OCI-LY1 (cell line): ENCODE results near the gene ARPC2.

Experiments
- H2AFZ ChIP-seq: fragments of 200-600 bp; sonication (generic), shearing (Covaris generic); 2 replicates; pipeline ENCODE4 v1.6.0; 2014; ENCODE audit warnings: antibody characterized with exemption, mild to moderate bottlenecking, low read length
- H3F3A ChIP-seq: fragments of 200-600 bp; sonication (generic), shearing (Covaris generic); 2 replicates; pipeline ENCODE4 v1.6.0; 2014; ENCODE audit warnings: mild to moderate bottlenecking, antibody characterized with exemption, low read length, moderate library complexity; ENCODE audit not compliant: insufficient read depth
- H3K27ac ChIP-seq: fragments of 200-600 bp; sonication (generic); 2 replicates; pipeline ENCODE4 v1.5.1; 2014; ENCODE audit warnings: low read length, mixed run types, mild to moderate bottlenecking, low read depth; ENCODE audit not compliant: poor library complexity, severe bottlenecking
- H3K27me3 ChIP-seq: fragments of 200-600 bp; sonication (generic); 2 replicates; pipeline ENCODE4 v1.6.0; 2014; ENCODE audit warnings: antibody characterized with exemption, mild to moderate bottlenecking, low read length, moderate library complexity; ENCODE audit not compliant: insufficient read depth
- H3K36me3 ChIP-seq: fragments of 200-600 bp; sonication (generic); 2 replicates; pipeline ENCODE4 v1.6.1; 2014; ENCODE audit warnings: mild to moderate bottlenecking, antibody characterized with exemption, low read length, moderate library complexity, mixed read lengths; ENCODE audit not compliant: insufficient read depth
- H3K4me1 ChIP-seq: fragments of 200-600 bp; sonication (generic); 2 replicates; pipeline ENCODE4 v1.5.1; 2014; ENCODE audit warnings: mild to moderate bottlenecking, low read length, moderate library complexity; ENCODE audit not compliant: insufficient read depth, severe bottlenecking
- H3K4me2 ChIP-seq: fragments of 200-600 bp; sonication (generic), shearing (Covaris generic); 2 replicates; pipeline ENCODE4 v1.6.1; 2014; ENCODE audit warnings: low read length
- H3K4me3 ChIP-seq: fragments of 200-600 bp; sonication (generic); 2 replicates; pipeline ENCODE4 v1.5.1; 2014; ENCODE audit warnings: low read length, low read depth, mild to moderate bottlenecking, mixed read lengths; ENCODE audit not compliant: poor library complexity, severe bottlenecking
- H3K79me2 ChIP-seq: fragments of 200-600 bp; shearing (Covaris generic); 2 replicates; pipeline ENCODE4 v1.6.1; 2016; ENCODE audit warnings: mixed run types, low read length, mixed read lengths; ENCODE audit not compliant: insufficient read depth
- H3K9ac ChIP-seq: fragments of 200-600 bp; sonication (generic), shearing (Covaris generic); 2 replicates; pipeline ENCODE4 v1.6.1; 2014; ENCODE audit warnings: mild to moderate bottlenecking, low read length, mixed read lengths
- H3K9me2 ChIP-seq: fragments of 200-600 bp; sonication (generic), shearing (Covaris generic); 2 replicates; pipeline ENCODE4 v1.6.1; 2014; ENCODE audit warnings: low read depth, mild to moderate bottlenecking, low read length, mixed read lengths
- H3K9me3 ChIP-seq: fragments of 200-600 bp; shearing (Covaris generic); 2 replicates; pipeline ENCODE4 v1.6.1; 2014; ENCODE audit warnings: low read length, mixed read lengths
- H4K20me1 ChIP-seq: fragments of 200-600 bp; sonication (generic), shearing (Covaris generic); 2 replicates; pipeline ENCODE4 v1.6.0; 2016; ENCODE audit warnings: mild to moderate bottlenecking, low read length; ENCODE audit not compliant: insufficient read depth
- CTCF ChIP-seq: fragments of 200-600 bp; sonication (generic), shearing (Covaris generic); IDR thresholded peaks from 2 replicates; pipeline ENCODE4 v1.5.1; 2017; ENCODE audit warnings: mild to moderate bottlenecking, antibody characterized with exemption, low read length, moderate library complexity, mixed read lengths
- EZH2 ChIP-seq: fragments of 200-600 bp; sonication (generic), shearing (Covaris generic); IDR thresholded peaks from 2 replicates; pipeline ENCODE4 v1.8.0; 2017; ENCODE audit warnings: borderline replicate concordance, mixed run types, mild to moderate bottlenecking, antibody characterized with exemption, low read length, moderate library complexity, mixed read lengths

ARPC2 gene

GRCh38 chr2:218274586-218274985, 57.6 kb downstream of the ARPC2 start:
- H4K20me1 ChIP-seq = no peaks in the 10 kb centered on the region
- no peak for TF ChIP-seq EZH2
- no peak for TF ChIP-seq CTCF
- no peaks in the 10 kb centered on the region for H3F3A ChIP-seq
- no peak overlapping the region for H3K9ac ChIP-seq
- no peak overlapping the region for H2AFZ ChIP-seq
- H3K9me3 ChIP-seq = no peaks in the 10 kb centered on the region
- peaks cover 28% of the 10 kb centered on the region; the same call in 1 of the 2 replicates for H3K36me3 ChIP-seq
- no peaks in the 10 kb centered on the region for H3K9me2 ChIP-seq
- H3K27ac ChIP-seq = no peak overlapping the region
- 0 out of 2 replicates have a peak, but pooled peaks cover 2% of the 10 kb centered on the region for H3K79me2 ChIP-seq
- no peak overlapping the region for H3K4me2 ChIP-seq
- no peak overlapping the region for H3K4me3 ChIP-seq
- no peaks in the 10 kb centered on the region for H3K27me3 ChIP-seq
- peaks cover 23% of the 10 kb centered on the region for H3K4me1 ChIP-seq

- TF ChIP-seq EZH2 (no peak), CTCF (no peak)
- H3K36me3 ChIP-seq = peaks cover 28% of the 10 kb centered on the region; the same call in 1 of the 2 replicates
- no peaks in the 10 kb centered on the region for H3K9me3 ChIP-seq
- no peak overlapping the region for H3K9ac ChIP-seq
- H3K79me2 ChIP-seq = 0 out of 2 replicates have a peak, but pooled peaks cover 2% of the 10 kb centered on the region
- no peaks in the 10 kb centered on the region for H3K27me3 ChIP-seq
- H3K4me3 ChIP-seq = no peak overlapping the region
- H3K9me2 ChIP-seq = no peaks in the 10 kb centered on the region
- no peaks in the 10 kb centered on the region for H3F3A ChIP-seq
- H3K4me1 ChIP-seq = peaks cover 23% of the 10 kb centered on the region
- no peak overlapping the region for H3K27ac ChIP-seq
- H3K4me2 ChIP-seq = no peak overlapping the region
- no peaks in the 10 kb centered on the region for H4K20me1 ChIP-seq
- H2AFZ ChIP-seq = no peak overlapping the region
Measured at GRCh38 chr2:218275371-218276072, 58.5 kb downstream of the ARPC2 start.

- no peak overlapping the region for H3K27ac ChIP-seq
- peaks cover 28% of the 10 kb centered on the region; the same call in 1 of the 2 replicates for H3K36me3 ChIP-seq
- no peak overlapping the region for H3K4me2 ChIP-seq
- H3K79me2 ChIP-seq = no peaks in the 10 kb centered on the region
- peaks cover 9% of the 10 kb centered on the region for H3K4me1 ChIP-seq
- no peak overlapping the region for H3K4me3 ChIP-seq
- no peaks in the 10 kb centered on the region for H4K20me1 ChIP-seq
- no peaks in the 10 kb centered on the region for H3K27me3 ChIP-seq
- no peaks in the 10 kb centered on the region for H3K9me2 ChIP-seq
- no peaks in the 10 kb centered on the region for H3K9me3 ChIP-seq
- no peak; the same call in 1 of the 2 replicates for TF ChIP-seq CTCF
- TF ChIP-seq EZH2 = no peak
- H2AFZ ChIP-seq = no peak overlapping the region
- no peak overlapping the region for H3K9ac ChIP-seq
- H3F3A ChIP-seq = no peaks in the 10 kb centered on the region
Measured at GRCh38 chr2:218276986-218277755, 60.2 kb downstream of the ARPC2 start.
